HG03196 (cell line): ENCODE measurements around the gene AMZ2.
A peak's percentile ranks its signal among the peaks of the same experiment; 100 is the strongest.
"Not testable (repeated sequence)": the region's sequence is repeated elsewhere in the genome, so short reads cannot be mapped to it uniquely, and the experiment has no call there.

Source experiments
- ATAC-seq: cut with Tn5 transposase; IDR thresholded peaks from one replicate; pipeline ENCODE4 v1.9.1; 2021; ENCODE audit not compliant: unreplicated experiment

The AMZ2 gene, protein sequence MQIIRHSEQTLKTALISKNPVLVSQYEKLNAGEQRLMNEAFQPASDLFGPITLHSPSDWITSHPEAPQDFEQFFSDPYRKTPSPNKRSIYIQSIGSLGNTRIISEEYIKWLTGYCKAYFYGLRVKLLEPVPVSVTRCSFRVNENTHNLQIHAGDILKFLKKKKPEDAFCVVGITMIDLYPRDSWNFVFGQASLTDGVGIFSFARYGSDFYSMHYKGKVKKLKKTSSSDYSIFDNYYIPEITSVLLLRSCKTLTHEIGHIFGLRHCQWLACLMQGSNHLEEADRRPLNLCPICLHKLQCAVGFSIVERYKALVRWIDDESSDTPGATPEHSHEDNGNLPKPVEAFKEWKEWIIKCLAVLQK

DNA sequence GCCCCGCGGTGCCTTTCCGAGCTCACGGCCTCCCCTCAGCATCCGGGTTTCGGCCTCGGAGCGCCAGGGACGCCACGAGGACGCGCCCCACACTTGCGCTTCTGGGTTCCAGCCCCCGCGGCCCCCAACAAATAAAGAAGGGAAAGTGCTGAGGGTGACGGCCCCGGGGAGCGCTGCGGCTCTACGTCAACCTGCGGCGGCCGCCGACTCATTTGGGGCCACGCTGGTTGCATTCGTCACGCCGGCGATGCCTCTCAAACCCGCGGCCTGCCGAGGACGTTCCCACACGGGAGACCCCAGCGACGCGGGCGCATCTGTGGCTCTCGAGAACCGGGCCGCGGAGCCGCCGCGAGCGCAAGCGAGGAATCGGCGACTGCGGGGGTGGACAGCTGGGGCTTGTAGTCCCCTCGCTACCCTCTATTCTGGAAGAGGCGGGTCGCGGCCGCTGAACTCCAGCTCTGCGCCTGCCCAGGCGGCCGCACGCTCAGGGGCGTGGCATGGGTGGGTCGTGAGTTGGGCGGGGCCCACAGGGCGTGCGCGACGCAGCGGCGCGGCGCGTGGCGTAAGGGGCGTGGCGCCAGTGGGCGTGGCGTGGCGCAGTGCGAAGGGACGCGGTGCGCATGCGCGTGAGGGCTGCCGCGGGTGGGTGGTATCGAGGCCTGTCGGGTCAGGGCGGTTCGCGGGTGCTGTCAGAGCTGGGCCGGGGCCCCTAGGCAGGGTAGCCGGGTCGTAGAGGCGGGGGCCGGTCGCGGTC is at the start of gene AMZ2:
Gene AMZ2 (plus strand): TSS at position 599 of the 754 bp plus-strand sequence. CDS start 2,145 bp downstream, outside the sequence.
- ATAC-seq: peak; percentile 88

DNA sequence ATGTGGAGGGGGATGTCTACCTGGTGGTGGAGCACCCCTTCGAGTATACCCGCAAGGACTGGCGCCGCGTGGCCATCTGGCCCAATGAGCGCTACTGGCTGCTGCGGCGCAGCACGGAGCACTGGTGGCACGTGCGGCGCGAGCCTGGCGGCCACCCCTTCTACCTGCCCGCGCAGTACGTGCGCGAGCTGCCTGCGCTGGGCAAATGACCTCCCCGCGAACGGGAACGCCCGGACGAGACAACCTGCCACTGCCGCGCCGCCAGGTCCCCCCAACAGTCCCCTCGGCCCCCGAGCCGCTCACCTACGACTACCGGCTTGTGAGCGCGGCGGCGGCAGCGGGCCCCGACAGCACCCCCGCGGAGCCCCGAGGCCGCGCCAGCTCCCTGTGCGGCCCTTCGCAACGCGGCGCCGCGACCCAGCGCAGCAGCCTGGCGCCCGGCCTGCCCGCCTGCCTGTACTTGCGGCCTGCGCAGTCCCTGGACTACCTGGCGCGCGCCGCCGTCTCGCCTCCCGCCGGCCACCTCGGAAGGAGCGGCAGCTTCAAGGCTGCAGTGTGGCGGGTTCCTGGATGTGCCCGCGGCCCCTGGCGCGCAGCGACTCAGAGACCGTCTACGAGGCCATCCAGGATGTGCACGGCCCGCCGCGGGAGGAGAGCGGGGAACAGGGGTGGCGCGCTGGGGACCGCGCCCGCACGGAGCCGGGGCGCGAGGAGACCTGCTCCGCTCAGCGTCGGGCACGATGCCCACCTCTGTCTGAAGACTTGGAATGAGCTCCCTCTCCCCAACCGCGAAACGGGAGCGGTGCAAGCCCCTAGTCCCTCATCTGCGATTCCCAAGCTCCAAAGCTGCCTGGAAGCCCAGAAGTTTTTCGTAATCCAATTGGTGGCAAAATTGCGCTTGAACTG is 48.7 kb upstream of the AMZ2 start:
- ATAC-seq: no peak

DNA sequence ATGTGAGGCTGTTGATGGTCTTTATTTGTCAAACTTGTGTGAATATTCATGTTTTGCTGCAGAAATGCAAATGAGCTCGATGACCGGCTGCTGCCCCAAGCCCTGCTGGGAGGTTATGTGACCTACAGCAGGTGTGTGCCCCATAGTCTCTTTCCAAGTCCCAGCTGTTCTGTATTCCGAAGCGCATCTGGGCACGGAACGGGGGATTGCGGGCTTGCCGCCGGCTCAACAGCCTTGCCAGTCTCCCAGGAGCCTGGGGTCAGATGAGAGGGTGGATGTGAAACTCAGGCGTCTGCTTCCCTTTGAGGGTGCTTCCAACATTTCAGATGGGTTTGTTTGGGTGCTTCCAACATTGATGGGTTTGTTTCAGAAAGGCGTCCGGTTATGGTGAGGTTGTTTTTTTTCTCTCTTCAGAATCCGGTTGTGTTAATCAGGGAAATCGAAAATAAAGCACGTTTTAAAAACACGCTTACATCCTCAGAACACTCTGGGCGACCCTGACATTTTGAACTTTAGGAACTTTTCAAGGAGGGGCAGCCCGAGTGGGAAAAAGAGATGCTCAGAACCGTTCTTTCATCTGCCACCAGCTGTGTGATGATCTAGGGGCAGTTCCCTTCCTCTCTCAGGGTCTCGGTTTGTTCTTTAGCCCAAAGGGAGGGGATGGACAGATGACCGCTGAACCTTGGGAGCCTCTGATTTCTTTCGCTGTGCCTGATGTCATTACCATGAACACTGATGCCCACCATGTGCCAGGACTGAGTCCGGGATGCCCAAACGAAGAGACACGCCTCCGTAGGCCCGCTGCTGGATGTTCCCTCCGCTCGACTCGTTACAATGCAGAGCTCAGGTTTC is 47.8 kb upstream of the AMZ2 start:
- no peak for ATAC-seq

DNA sequence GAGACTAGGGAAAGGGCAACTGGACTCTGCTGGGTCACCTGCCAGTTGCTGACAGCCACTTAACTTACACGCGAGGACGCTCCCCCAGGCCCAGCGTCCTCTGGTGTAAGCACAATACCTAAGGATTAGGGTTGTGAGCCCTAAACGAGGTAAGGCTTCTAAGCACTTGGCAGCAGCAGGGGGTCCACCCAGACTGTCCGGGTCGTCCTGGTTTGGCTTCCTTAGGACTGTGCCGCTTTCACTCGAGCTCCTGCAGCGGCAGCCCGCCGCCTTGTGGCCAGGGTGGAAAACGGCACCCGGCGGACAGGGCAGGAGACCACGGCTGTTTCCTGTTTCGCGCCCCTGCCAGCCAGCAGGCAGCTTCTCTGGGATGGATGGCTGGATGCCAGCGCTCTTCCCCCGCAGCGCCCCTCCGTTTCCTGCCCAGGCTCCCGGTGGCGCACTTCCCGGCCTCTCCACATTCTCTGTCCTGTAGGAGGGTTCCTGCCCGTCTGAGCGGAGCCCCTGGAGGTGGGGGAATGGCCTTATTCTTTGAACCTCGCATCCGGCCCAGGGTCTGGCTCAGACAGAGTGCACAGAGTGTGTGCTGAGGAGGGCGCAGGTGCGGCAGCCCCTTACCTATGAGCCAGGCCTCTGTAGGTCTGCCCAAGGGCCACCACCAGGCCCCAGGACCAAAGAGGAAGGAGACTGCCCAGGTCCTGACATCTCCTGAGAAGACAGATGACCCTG is 47.0 kb upstream of the AMZ2 start:
- ATAC-seq: peak; percentile 39

DNA sequence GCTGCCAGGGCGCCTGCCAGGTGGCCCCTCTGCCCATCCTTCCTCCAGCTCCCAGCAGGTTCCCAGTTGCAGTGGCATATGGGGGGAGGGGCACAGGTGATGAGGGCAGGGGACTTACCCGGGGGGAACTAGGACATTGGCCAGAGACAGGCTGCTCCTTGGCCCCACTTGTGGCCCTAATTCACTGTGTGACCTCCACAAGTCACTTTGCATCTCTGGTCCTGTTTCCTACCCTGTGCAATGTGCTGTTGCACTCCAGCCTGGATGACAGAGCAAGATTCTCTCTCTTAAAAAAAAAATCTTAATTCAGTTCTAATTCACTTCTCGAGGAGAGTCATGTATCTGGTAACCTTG is 46.4 kb upstream of the AMZ2 start:
- not testable (repeated sequence) for ATAC-seq

DNA sequence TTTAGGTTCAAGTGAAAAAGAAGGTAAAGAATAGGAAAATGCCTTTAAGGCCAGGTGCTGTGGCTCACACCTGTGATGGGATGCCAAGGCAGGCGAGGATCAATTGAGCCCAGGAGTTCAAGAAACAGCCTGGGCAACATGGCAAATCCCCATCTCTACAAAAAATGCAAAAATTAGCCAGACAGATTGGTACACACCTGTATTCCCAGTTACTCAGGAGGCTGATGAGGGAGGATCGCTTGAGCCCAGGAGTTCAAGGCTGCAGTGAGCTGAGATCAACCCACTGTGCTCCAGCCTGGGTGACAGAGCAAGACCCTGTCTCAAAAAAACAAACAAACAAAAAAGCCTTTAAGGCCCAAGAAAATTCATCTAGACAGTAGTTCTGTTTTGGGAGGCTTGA is 45.5 kb upstream of the AMZ2 start:
- not testable (repeated sequence) for ATAC-seq

DNA sequence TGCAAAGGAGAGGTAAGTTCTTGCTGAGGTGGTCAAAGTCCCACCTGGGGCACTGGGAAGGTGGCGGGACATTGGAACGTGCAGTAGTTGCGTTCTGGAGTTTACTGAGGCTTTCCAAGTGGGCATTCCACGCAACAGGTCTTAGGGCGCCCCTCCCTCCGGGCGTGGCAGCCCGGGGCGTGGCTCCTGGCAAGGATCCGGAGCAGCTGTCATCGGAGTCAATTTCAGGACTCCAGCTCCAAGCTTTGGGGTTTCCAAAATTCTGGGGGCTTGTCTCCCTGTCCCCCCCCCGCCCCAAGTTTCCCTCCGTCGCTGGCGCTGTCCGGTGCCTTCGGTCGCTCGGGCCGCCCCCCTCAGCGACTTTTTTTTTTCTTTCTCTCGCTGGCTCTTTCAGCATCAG is 43.1 kb upstream of the AMZ2 start:
- peak; percentile 13 for ATAC-seq

DNA sequence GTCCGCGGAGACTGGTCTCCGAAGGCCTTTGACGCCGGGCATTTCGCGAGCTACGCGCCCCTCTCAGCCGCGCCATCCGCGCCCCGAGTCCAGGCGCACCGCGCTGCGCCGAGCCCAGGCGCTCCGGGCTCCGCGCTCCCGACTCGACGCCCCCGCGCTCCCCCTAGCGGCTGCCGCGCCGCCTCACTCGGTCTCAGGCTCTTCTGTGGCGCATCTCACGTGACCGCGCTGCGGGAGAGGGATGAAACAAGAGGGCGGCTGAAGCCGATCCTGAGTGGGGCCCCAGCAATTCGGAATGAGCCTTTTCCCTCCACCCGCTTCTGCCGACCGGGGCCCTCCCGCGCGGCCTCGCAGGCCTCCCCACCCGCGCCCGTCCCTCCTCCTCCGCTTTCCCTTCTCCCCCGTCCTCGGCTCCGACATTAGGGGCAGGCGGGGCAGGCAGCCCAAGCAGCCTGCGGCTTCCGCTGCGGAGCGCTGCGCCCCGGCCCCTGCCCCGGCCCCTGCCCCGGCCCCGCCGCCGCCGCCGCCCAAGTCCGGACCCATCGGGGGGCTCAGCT is 42.5 kb upstream of the AMZ2 start:
- ATAC-seq: peak; percentile 82

DNA sequence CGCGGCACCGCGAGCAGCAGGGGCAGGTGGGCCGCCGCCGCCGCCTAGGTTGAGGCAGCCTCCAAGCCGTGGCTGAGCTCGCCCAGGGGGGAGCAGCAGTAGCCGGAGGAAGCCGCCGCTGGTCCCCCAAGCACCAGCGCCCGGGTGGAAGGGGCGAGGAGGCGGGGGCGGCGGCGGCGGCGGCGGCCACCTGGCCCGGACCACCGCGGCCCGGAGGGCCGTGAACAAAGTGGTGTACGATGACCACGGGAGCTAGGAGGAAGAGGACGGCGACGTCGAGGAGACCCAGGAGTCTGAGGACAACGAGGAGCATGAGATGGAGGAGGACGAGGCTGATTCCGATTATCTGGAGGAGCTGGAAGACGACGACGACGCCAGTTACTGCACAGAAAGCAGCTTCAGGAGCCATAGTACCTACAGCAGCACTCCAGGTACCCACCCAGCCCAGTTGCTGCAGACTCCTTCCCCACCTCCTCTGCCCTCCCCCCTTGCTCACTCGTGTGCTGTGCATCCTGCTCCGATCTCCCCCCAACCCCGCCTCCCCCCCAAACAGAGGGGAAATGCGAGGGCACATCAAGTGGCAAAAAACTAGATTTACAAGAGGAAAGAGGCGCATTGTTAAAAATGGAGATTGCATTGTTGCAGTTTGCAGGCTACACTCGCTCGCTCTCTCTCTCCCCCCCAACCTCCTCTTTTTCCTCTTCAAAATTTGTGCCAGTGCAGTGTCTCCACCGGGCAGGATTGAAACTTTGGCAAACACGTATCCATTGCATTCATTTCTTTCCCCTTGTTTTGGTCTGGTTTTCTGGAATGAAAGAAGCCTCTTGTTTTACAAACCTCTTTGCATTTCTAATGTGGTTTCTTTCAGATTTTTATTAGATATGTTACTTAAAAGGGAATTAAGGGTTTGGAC is 41.8 kb upstream of the AMZ2 start:
- peak; percentile 31 for ATAC-seq

DNA sequence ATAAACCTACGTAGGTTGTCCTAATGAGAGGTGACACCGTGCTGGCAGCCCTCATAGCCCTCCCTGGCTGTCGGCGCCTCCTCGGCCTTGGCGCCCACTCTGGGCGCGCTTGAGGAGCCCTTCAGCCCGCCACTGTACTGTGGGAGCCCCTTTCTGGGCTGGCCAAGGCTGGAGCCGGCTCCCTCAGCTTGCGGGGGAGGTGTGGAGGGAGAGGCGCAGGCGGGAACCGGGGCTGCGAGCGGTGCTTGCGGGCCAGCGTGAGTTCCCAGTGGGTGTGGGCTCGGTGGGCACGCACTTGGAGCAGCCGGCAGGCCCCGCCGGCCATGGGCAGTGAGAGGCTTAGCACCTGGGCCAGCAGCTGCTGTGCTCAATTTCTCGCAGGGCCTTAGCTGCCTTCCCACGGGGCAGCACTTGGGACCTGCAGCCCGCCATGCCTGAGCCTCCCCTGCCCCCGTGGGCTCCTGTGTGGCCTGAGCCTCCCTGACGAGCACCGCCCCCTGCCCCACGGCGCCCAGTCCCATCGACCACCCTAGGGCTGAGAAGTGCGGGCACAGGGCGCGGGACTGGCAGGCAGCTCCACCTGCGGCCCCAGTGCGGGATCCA is 40.1 kb upstream of the AMZ2 start:
- no peak for ATAC-seq

DNA sequence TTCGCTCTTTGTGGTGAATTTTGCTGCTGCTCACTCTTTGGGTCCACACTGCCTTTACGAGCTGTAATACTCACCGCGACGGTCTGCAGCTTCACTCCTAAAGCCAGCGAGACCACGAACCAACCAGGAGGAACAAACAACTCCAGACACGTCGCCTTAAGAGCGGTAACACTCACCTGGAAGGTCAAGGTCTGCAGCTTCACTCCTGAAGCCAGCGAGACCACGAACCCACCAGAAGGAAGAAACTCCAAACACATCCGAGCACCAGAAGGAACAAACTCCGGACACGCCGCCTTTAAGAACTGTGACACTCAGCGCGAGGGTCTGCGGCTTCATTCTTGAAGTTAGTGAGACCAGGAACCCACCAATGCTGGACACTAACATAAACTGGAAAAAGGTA is 39.2 kb upstream of the AMZ2 start:
- not testable (repeated sequence) for ATAC-seq

DNA sequence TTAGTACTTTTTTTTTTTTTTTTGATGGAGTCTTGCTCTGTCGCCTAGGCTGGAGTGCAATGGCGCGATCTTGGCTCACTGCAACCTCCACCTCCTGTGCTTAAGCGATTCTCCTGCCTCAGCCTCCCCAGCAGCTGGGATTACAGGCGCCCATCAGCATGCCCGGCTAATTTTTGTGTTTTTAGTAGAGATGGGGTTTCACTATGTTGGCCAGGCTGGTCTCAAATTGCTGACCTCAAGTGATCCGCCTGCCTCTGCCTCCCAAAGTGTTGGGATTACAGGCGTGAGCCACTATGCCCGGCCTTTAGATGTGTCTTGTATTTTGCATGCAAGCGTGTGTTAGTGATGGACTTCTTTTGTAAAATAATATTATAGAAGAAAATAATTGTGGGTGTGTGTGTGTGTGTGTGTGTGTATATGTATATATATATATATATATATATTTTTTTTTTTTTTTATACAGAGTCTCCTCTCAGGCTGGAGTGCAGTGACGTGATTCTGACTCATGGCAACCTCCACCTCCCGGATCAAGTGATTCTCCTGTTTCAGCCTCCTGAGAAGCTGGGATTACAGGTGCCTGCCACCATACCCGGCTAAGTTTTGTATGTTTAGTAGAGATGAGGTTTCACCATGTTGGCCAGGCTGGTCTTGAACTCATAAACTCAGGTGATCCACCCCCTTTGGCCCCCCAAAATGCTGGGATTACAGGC is 38.5 kb upstream of the AMZ2 start:
- ATAC-seq: not testable (repeated sequence)

DNA sequence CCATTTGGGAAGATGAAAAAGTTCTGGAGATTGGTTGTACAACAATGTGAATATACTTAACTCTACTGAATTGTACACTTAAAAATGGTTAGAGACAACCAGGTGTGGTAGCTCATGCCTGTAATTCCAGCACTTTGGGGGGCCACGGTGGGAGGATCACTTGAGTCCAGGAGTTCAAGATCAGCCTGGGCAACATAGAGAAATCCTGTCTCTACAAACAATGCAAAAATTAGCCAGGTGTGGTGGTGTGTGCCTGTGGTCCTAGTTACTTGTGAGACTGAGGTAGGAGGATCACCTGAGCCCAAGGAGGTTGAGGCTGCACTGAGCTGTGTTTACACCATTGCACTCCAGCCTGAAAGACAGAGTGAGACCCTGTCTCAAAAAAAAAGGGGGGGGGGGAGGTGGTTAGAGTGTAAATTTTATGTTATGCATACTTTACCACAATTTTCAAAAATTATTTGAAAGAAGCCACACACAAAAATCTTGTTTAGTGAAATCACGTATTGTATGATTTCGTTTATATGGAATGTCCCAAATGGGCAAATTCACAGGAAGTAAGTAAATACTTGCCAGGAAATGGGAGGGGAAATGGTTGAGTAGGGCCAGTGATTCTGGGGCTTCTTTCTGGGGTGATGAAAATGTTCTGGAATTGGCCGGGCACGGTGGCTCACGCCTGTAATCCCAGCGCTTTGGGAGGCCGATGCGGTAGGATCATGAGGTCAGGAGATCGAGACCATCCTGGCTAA is 37.1 kb upstream of the AMZ2 start:
- no peak for ATAC-seq

DNA sequence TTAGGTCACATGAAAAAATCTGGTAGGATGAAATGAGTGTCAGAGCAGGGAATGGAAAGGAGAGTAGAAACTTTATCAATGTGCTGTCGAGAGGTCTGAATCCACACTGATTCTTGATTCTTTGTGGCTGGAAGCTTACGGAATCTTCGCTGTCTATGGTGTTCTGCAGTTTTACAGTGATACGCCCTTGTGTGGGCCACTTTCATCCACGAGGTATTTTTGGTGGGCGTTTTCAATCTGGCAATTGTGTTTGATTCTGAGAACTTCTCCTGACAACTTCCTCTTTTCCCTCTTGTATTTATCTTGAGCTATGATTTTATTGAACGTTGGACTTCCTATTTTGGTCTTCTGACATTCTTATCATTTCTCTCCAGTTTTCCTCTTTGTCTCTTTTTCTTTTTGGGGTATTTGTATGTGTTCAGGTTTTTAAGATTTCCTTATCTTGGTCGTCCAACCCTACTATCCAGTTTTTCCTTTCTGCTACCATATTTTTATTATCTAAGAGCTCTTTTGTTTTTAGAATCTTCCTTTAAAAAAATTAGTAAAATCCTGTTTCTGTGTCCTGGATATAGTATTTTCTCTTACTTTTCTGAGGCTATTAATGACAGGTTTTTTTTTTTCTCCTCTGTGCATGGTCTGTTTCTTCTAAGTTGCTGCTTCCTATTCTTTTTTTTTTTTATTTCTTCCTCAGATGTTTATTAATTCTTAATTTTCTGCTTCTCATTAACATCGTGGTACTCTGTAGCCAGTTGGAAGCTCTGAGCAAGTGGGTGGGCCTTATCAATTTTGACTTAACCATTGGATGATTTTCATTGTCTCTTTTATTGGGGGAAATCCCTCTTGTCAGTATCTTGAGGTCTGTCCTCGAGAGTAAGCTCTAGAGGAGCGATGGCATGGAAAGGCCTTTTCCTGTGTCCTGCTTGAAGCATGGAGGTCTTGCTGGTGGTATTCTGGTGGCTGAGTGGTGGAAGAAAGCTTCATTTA is 34.1 kb upstream of the AMZ2 start:
- not testable (repeated sequence) for ATAC-seq

DNA sequence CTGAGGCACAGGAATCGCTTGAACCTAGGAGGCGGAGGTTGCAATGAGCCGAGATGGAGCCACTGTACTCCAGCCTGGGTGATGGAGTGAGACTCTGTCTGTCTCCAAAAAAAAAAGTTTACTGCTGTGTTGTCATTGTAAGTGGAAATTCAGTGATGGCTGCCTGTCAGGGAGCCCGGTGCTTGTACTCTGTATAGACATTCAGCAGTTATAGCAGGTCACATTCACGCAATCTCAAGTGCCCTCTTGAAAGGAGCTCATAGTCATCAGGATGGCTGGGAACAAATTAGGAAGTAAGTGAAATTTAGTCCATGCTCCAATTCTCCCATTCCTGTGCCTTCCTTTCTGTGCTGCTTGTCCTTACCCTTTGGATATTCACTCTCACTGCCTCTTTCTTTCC is 32.4 kb upstream of the AMZ2 start:
- ATAC-seq: not testable (repeated sequence)
